NCI-H524 treated with DMSO at 0.1 percent for 48 hours (cell line): Measurements from ENCODE around the gene TRIP10.

ENCODE experiments used
- DNase-seq: peaks from one replicate; lab custom pipeline; 2025; lab: John Stamatoyannopoulos, UW

TRIP10 gene

DNA sequence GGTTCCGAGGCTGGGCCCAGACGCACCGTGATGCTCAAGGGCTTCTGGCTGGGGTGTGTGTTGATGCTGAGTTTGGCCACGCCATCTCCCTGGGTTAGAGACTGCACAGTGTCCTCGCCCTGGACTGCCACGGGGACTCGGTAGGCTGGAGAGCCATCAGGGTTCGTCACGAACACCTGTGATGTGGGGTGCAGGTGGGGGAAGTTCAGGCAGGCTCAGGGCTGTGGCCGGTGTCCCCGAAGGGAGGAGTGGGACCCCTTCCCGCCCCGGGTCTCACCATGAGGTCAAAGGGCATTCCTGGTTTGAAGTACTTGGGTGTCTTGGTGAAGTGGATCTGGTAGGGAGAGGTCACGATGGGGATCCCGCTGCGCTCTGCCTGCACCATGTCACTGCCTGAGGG lies 27.2 kb upstream of the TRIP10 start:
- DNase-seq: no peak

DNA sequence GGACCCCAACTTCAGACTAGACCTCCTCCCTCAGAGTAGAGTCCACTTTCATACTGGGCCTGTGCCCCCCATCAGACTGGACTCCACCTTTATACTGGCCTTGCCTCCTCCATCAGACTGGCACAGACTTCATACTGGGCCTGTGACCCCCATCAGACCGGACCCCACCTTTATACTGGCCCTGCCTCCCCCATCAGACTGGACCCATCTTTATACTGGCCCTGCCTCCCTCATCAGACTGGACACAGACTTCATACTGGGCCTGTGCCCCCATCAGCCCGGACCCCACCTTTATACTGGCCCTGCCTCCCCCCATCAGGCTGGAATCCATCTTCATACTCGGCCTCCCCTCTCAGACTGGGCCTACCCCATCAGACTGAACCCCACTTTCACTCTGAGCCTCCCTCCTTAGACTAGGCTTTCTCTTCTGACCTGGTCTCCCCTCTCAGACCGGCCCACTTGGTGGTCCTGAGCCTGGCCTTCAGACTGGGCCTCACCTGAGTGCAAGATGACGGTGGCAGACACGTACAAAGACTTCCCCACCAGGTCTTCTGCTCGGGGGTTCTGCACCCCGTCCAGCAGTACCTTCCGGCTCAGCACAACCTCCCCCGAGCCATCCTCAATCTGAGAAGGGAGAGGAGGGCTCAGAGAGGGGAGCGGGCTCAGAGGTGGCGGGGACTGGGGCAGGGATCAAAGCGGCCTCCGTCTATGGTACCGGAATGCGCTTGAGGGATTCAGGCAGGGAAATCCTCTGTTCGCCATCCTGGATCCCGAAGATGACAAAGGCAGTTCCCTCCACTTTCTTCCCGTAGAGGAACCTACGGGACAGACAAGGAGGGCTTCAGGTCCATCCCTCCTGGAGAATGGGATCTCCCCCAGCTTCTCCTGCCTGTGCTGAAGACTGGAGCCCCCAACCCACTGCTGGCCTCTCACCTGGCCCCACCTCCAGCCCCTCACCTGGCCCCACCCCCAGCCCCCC lies 26.5 kb upstream of the TRIP10 start:
- no peak for DNase-seq

DNA sequence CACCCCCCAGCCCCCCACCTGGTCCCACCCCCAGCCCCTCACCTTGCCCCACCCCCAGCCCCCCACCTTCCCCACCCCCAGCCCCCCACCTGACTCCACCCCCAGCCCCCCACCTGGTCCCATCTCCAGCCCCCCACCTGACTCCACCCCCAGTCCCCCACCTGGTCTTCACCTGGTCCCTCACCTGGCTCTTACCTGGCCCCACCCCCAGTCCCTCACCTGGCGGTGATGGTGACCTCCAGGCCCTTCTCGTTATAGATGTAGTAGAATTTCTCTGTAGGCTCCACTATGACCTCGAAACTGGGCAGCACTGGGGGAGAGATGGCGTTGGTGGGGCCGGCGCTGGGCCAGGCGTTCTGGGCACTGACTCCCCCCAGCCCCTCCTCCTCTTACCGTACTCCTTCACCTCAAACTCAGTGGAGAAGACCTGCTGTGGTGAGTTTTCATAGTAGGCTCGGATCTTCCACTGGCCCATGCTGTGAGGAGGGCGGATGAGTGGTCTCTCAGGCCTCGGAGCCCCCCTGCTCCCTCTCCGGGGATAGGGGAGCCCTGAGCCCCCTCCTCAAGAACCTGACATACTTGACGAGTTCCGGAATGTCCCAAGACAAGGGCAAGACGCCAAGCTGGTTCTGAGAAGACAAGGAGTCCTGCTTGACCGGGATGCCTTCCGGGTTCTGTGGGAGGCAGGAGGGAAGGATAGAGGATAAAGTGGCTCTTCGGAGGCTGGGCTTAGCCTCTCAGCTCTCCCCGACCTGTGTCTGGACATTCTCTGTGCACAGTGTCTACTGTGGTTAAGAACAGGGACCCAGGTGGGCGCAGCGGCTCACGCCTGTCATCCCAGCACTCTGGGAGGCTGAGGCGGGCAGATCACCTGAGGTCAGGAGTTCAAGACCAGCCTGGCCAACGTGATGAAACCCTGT lies 25.4 kb upstream of the TRIP10 start:
- DNase-seq: no peak

DNA sequence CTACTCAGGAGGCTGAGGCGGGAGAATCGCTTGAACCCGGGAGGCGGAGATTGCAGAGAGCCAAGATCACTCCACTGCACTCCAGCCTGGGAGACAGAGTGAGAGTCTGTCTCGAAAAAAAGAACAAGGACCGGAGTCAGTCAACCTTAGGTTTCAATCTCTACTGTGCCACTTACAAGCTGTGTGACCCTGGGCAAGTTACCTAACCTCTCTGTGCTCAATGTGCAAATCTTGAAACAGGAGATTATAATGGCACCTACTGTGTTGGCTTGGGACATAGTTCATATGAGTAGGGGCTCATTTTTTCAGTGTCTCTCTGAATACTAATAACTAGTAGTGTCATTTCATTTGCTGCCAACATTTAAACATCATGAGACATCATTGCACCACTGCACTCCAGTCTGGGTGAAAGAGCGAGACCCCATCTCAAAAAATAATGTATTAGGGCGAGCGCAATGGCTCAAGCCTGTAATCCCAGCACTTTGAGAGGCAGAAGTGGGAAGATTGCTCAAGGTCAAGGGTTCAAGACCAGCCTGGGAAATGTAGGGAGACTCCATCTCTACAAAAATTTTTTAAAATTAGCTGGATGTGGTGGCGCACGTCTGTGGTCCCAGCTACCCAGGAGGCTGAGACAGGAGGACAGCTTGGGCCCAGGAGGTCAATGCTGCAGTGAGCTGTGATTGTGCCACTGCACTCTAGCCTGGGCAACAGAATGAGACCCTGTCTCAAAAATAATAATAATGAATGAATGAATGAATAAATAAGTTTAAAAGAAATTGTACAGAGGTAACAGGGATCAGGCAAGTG lies 24.5 kb upstream of the TRIP10 start:
- DNase-seq: no peak

DNA sequence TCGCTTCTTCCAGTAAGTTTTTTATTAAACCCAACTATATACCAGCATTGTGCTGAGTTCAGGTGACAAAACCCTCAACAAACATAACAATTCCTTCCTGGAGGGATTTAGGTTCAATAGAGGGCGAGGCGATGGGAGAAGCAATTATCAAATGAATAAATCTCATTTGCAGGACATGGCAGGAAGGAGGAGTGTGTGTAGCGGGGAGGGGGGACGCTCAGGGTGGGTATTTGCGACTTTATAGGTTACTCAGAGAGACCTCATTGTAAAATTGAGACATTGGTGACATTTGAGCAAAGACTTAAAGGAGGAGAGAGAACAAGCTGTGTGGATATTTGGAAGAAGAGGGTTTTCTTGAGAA lies 22.9 kb upstream of the TRIP10 start:
- no peak for DNase-seq

DNA sequence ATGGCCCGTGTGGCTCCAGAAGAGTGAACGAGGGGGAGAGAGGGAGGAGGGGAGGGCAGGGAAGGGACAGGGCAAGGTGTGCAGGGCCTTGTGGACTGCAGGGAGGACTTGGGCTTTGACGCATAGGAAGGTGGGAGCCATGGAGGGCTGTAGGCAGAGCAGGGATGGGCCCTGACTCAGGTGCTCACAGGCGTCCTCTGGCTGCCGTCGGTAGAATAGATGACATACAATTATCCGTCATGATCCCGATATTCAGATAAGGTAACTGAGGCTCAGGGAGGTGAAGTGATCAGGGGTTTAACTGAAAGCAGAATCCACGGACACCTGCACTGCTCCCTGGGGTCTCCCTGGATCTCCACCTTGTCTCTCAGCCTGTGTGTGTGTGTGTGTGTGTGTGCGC lies 22.4 kb upstream of the TRIP10 start:
- DNase-seq: no peak

DNA sequence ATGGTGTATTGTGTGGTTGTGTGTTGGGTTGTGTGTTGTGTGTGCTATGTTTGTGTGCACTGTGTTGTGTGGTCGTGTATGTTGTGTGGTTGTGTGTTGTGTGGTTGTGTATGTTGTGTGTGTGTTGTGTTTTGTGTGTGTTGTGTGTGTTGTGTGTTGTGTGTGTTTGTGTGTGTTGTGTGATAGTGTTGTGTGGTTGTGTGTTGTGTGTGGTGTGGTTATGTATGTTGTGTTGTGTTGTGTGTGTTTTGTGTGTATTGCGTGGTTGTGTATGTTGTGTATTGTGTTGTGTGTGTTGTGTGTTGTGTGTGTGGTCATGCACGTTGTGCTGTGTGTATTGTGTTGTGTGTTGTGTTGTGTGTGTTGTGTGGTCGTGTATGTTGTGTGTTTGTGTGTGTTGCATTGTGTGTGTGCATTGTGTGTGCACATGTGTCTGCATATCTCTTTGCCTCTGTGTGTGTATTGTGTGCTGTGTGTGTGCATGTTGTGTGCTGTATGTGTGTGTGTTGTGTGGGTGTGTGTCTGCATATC lies 22.0 kb upstream of the TRIP10 start:
- no peak for DNase-seq

DNA sequence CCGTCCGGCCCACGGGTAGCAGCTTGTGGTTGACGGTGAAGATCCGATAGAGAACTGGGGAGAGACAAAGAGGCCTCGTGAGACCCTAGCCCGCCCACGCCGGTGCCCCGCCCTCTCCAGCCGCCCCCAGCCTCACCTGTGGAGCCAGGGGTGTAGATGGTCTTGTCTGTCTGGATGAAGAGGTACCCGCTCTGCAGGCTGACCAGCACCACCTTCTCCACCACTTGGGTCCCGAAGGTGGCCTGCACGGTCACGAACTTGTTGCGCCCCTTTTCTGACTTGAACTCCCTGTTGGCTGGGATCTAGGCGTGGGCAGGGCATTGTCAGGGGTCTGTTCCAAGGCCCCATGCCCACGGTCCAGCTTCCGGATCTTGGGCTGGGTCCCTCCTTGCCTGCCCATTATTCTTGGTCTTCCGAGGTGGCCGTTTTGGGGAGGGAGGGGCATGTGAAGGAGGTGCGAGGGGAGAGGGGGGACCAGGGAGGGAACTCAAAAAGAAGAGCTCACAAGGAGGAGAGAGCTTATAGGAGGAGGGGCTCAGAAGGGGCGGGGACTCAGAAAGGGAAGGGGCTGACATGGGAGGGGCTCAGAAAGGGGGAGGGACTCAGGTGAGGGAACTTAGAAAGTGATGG lies 21.3 kb upstream of the TRIP10 start:
- no peak for DNase-seq

DNA sequence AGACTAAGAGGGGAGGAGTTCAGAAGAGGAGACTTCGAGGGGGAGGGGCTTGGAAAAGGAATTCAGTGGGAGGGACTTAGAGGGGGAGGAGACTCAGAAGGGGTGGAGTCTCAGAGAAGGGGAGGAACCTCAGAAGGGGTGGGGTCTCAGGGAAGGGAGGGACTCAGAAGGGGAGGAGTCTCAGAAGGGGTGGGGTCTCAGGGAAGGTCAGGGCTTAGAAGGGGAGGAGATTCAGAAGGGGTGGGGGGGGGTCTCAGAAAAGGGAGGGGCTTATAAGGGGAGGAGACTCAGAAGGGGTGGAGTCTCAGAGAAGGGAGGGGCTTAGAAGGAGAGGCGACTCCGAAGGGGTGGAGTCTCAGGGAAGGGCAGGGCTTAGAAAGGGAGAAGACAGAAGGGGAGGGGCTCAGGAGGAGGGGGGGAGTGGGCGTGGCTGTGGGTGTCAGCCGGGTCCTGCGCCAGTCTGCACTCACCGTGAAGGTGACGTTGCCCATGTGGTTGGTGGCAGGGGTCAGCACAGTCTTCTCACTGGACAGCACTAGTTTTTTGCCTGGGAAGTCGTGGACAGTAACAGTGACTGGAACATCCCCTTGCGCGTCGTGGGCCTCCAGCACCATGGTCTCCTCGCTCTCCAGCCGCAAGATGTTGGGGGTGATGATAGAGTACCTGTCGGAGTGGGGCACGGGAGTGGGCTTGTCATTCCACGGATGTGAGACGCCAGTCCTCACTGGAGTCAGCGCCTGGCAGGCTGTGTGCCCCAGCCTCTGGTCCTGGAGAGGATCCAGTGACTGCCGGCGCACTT lies 20.5 kb upstream of the TRIP10 start:
- no peak for DNase-seq

DNA sequence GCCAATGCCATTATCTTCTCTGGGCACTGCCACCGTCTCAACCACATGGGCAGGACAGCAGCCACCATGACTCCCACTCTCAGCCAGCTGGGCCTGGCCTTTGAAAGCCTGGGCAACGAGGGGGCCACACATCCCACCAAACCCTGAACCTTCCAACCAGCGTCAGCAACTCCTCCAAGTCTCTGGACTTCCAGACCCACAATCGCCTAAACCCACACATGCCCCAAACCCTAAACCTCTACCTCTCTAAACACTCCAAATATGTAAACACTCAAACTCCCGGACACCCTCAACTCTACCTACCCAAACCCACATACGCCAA lies 20.0 kb upstream of the TRIP10 start:
- DNase-seq: no peak

DNA sequence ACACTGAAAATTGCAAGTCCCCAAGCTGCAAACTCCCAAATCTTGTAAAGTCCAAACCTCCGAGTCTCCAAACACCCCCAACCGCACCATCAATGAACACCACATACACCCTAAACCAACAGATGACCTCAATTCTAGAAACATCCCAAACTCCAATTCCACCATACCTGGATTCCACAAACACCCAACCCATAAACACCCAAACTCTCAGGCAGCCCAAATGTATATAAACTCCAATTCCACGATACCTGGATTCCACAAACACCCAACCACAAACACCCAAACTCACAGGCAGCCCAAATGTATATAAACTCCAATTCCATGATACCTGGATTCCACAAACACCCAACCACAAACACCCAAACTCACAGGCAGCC lies 19.5 kb upstream of the TRIP10 start:
- no peak for DNase-seq

DNA sequence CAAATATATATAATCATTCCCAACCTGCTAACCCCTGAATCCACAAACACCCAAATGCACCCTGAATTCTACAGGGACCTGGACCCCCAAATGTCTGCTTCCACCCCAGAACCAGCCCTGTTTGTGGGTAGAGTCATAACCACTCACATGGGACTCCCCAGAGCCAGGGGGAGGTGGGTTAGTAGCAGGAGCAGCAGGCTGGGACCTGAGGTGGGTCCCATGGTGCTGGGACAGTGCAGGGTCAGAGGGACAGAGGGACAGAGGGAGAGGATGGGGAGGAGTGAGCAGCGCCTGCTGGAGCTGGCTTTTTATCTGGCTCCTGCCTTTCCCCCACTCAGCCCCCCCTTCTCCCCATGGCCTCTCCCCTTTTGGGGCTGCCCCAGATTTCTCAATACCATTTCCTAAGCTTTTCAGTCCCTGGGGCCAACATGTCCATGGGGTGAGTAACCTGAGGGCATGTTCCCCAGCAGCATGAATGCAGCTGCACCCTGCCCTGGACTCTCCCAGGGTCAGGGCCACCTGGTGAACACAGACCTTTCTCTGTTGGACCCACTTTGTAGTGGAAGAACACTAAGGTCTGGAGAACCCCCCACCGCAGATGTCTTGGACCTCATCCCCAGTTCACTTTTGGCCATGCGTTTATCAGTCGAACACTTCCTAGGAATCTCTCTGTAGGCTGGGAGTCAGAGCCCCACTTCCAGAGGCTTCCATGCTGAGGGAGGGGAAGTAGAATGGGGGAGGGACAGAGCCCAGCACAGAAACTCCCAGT lies 18.9 kb upstream of the TRIP10 start, which contains the start of gene C3:
Gene C3 (minus strand): TSS at position 282 of the 769 bp plus-strand sequence. CDS start 61 bp downstream, at position 221.
- no peak for DNase-seq

DNA sequence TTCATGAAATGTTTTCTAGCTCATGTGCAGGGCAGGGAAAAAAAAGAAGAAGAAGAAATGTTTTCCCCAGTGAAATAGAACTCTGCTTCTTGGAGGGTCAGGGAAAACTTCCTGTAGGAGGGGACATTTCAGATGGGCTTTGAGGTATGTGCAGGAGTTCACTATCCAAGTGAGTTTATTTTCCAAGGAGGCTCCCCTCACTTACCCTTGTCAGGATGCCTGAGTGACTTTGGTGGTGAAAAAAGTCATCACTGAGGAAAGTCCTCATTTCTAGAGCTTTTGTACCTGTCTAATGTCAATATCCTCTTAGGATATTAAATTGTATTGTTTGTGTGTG lies 18.4 kb upstream of the TRIP10 start:
- no peak for DNase-seq

DNA sequence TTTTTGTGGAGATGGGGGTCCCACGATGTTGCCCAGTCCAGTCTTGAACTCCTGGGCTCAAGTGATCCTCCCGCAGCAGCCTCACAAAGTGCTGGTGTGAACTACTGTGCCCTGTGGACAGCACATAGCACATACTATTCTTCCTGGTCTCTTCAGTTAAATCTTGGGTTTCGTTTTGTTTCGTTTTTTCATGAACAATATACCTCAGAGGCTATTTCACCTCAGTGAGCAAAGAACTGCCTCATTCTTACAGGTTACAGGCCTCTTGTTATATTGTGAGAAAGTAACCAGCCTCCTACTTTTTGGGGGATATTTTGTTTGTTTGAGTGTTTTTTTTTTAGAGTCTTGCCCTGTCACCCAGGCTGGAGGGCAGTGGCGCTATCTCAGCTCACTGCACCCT lies 17.7 kb upstream of the TRIP10 start:
- DNase-seq: no peak

DNA sequence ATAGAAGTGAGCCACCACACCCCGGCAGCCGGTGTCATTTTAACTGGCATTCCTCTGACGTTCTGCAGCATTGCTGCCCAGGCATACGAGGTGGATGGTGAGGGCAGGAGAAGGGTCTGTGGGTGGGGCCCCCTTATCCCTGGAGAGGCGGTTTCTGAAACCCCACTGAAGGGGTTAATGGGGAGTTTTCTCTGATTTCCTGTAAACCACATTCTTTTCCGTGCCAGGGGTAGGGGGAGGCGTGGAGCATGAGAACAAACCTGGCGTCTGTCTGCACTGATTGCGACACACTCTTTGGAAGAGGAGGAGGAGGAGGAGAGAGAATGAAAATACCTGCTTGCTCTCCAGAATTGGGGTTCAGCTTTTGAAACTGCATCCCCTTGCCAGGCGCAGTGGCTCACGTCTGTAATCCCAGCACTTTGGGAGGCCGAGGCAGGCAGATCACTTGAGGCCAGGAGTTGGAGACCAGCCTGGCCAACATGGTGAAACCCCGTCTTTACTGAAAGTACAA lies 16.3 kb upstream of the TRIP10 start:
- no peak for DNase-seq

DNA sequence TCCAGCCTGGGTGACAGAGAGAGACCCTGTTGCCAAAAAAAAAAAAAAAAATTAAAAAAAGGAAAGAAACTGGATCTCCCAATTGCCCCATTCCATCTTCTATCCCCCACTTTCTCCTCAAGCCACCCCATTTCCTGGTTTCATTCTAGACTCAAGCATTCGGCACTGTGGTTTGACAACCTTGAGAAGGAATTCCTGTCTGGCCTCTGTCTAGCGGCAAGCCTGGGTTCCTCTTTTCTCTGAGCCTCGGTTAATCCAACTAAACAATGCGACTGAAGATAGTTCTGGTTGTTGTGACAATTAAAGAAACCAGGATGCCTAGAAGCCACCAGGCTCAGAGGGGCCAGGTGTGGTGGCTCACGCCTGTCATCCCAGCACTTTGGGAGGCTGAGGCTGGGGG lies 15.7 kb upstream of the TRIP10 start:
- DNase-seq: no peak

DNA sequence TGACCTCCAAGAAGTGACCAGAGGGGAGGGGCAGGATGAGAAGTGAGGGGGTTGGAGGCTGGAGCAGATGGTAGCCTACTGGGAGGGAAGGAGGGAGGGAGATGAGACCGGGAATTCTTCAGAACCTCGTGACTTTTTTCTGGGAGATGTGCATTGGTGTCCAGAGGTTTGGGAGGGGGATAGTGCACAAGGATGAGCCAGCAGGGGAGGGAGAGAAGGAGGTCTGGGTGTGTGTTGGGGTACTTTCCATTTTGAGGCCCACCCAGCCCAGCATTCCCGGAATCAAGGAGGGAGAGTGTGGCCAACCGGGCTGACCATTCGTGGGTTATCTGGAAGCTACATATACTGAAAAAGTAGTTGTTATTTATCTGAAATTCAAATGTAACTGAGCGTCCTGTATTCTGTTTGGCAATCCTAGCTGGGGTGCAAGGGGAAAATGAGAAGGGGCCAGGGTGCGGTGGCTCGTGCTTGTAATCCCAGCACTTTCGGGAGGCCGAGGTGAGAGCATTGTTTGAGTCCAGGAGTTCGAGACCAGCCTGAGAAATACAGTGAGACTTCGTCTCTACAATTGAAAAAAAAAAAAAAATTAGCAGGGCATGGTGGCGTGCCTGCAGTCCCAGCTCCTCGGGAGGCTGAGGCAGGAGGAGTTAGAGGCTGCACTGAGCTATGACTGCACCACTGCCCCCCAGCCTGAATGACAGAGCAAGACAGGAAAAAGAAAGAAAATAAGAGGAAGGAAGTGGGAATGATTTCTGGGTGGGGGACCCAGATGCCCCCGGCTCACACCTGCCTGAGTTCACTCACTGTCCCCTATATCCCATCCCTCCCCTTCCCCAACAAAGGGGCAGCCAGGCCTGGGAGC lies 14.6 kb upstream of the TRIP10 start:
- no peak for DNase-seq

DNA sequence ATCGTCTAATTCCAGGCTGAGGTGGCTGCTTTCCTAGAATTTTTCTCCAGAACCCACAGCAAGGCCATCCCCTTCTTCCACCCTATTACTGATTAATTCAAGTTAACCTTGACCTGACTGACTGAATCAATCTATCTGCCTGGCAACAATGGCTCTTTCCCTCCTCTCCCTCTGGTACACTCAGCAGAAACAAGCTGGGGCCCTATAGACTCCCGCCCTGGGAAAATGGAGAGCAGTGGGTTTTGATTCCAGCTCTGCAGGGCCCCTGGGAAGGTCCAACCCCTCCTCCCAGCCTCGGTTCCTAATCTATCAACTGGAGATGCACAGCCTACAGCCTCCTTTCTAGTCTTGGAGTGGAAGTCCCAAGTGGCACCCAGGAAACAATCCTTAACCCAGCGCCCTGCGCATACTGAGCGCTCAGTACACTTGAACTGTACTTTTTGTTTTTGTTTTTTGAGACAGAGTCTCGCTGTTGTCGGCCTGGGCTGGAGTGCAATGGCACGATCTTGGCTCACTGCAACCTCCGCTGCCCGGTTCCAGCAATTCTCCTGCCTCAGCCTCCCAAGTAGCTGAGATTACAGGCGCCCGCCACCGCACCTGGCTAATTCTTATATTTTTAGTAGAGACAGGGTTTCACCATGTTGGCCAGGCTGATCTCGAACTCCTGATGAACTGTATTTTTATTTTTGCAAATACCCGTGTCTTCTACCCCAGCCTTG lies 13.8 kb upstream of the TRIP10 start:
- no peak for DNase-seq
